OCI-LY1 (cell line): ENCODE data around the gene BTBD7.

ENCODE experiments used
- H2AFZ ChIP-seq: fragments of 200-600 bp; sonication (generic), shearing (Covaris generic); 2 replicates; pipeline ENCODE4 v1.6.0; 2014; ENCODE audit warnings: antibody characterized with exemption, mild to moderate bottlenecking, low read length
- H3F3A ChIP-seq: fragments of 200-600 bp; sonication (generic), shearing (Covaris generic); 2 replicates; pipeline ENCODE4 v1.6.0; 2014; ENCODE audit warnings: mild to moderate bottlenecking, antibody characterized with exemption, low read length, moderate library complexity; ENCODE audit not compliant: insufficient read depth
- H3K27ac ChIP-seq: fragments of 200-600 bp; sonication (generic); 2 replicates; pipeline ENCODE4 v1.5.1; 2014; ENCODE audit warnings: low read length, mixed run types, mild to moderate bottlenecking, low read depth; ENCODE audit not compliant: poor library complexity, severe bottlenecking
- H3K27me3 ChIP-seq: fragments of 200-600 bp; sonication (generic); 2 replicates; pipeline ENCODE4 v1.6.0; 2014; ENCODE audit warnings: antibody characterized with exemption, mild to moderate bottlenecking, low read length, moderate library complexity; ENCODE audit not compliant: insufficient read depth
- H3K36me3 ChIP-seq: fragments of 200-600 bp; sonication (generic); 2 replicates; pipeline ENCODE4 v1.6.1; 2014; ENCODE audit warnings: mild to moderate bottlenecking, antibody characterized with exemption, low read length, moderate library complexity, mixed read lengths; ENCODE audit not compliant: insufficient read depth
- H3K4me1 ChIP-seq: fragments of 200-600 bp; sonication (generic); 2 replicates; pipeline ENCODE4 v1.5.1; 2014; ENCODE audit warnings: mild to moderate bottlenecking, low read length, moderate library complexity; ENCODE audit not compliant: insufficient read depth, severe bottlenecking
- H3K4me2 ChIP-seq: fragments of 200-600 bp; sonication (generic), shearing (Covaris generic); 2 replicates; pipeline ENCODE4 v1.6.1; 2014; ENCODE audit warnings: low read length
- H3K4me3 ChIP-seq: fragments of 200-600 bp; sonication (generic); 2 replicates; pipeline ENCODE4 v1.5.1; 2014; ENCODE audit warnings: low read length, low read depth, mild to moderate bottlenecking, mixed read lengths; ENCODE audit not compliant: poor library complexity, severe bottlenecking
- H3K79me2 ChIP-seq: fragments of 200-600 bp; shearing (Covaris generic); 2 replicates; pipeline ENCODE4 v1.6.1; 2016; ENCODE audit warnings: mixed run types, low read length, mixed read lengths; ENCODE audit not compliant: insufficient read depth
- H3K9ac ChIP-seq: fragments of 200-600 bp; sonication (generic), shearing (Covaris generic); 2 replicates; pipeline ENCODE4 v1.6.1; 2014; ENCODE audit warnings: mild to moderate bottlenecking, low read length, mixed read lengths
- H3K9me2 ChIP-seq: fragments of 200-600 bp; sonication (generic), shearing (Covaris generic); 2 replicates; pipeline ENCODE4 v1.6.1; 2014; ENCODE audit warnings: low read depth, mild to moderate bottlenecking, low read length, mixed read lengths
- H3K9me3 ChIP-seq: fragments of 200-600 bp; shearing (Covaris generic); 2 replicates; pipeline ENCODE4 v1.6.1; 2014; ENCODE audit warnings: low read length, mixed read lengths
- H4K20me1 ChIP-seq: fragments of 200-600 bp; sonication (generic), shearing (Covaris generic); 2 replicates; pipeline ENCODE4 v1.6.0; 2016; ENCODE audit warnings: mild to moderate bottlenecking, low read length; ENCODE audit not compliant: insufficient read depth
- CTCF ChIP-seq: fragments of 200-600 bp; sonication (generic), shearing (Covaris generic); IDR thresholded peaks from 2 replicates; pipeline ENCODE4 v1.5.1; 2017; ENCODE audit warnings: mild to moderate bottlenecking, antibody characterized with exemption, low read length, moderate library complexity, mixed read lengths
- EZH2 ChIP-seq: fragments of 200-600 bp; sonication (generic), shearing (Covaris generic); IDR thresholded peaks from 2 replicates; pipeline ENCODE4 v1.8.0; 2017; ENCODE audit warnings: borderline replicate concordance, mixed run types, mild to moderate bottlenecking, antibody characterized with exemption, low read length, moderate library complexity, mixed read lengths

Gene BTBD7

DNA sequence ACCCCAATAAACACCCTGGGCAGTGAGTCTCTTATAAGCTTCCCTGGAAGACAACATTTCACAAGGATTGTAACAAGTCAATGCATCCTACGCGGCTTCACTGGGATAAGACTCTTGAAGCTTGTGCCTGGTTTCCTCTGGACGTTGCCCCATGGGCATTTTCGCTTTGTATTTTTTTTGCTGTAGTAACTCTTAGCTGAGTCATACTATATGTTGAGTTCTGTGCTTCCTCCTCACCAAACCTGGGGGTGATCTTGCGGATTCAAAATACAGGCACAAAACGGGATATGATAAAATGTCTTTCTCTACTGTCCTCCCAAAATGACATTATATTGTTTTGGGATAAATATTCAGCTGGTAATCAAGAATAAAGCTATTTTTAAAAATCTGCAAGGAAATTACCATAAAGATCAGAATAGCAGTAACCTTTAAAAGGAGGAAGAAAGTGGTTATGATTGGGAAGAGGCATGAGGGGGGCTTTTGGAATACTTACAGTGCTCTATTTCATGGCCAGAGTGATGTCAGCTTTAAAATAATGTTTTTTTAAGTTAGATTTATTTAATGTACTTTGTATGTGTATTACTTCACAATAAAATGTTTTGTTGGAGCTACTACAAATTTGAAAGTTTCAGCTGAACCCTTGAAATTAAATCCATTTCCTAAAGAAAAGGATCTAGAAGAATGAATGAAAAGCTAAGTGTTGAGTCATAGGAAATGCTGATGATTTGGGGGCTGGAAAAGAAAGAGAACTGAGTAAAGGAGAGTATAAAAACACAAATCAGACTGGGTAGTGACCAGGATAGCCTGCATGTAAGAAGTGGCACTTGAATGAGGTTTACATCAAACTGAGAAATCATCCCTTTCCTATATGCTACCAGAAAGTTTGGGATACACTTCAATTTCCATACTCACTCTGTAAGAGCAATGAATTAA is 14.7 kb downstream of the BTBD7 start:
- Histone ChIP-seq H3K27me3 (no peaks in the 10 kb centered on the region), H3K4me1 (peaks cover 30% of the 10 kb centered on the region), H4K20me1 (no peaks in the 10 kb centered on the region; the same call in 1 of the 2 replicates), H3K36me3 (peaks cover 26% of the 10 kb centered on the region), H3K9ac (peak overlapping the region; percentile 54; the same call in 1 of the 2 replicates), H3K9me3 (0 out of 2 replicates have a peak, but pooled peaks cover 3% of the 10 kb centered on the region), H2AFZ (no peak overlapping the region), H3K4me2 (peak overlapping the region; percentile 50), H3K9me2 (no peaks in the 10 kb centered on the region), H3K27ac (peak overlapping the region; percentile 72), H3F3A (no peaks in the 10 kb centered on the region), H3K4me3 (peak overlapping the region; percentile 37), H3K79me2 (peaks cover 75% of the 10 kb centered on the region)
- TF ChIP-seq CTCF (no peak), EZH2 (no peak)

GRCh38 chr14:93317210-93317874 is 15.5 kb downstream of the BTBD7 start:
- Histone ChIP-seq H4K20me1 (no peaks in the 10 kb centered on the region; the same call in 1 of the 2 replicates), H3K4me2 (no peak overlapping the region), H3K27me3 (no peaks in the 10 kb centered on the region)

GRCh38 chr14:93316716-93317115 is 16.1 kb downstream of the BTBD7 start:
- Histone ChIP-seq H3K27me3 (no peaks in the 10 kb centered on the region), H3F3A (no peaks in the 10 kb centered on the region), H3K79me2 (peaks cover 65% of the 10 kb centered on the region), H3K36me3 (peaks cover 21% of the 10 kb centered on the region), H3K4me1 (peaks cover 30% of the 10 kb centered on the region), H3K9me3 (0 out of 2 replicates have a peak, but pooled peaks cover 3% of the 10 kb centered on the region), H3K4me2 (no peak overlapping the region), H3K27ac (no peak overlapping the region), H3K4me3 (no peak overlapping the region), H4K20me1 (no peaks in the 10 kb centered on the region; the same call in 1 of the 2 replicates), H3K9me2 (no peaks in the 10 kb centered on the region), H3K9ac (no peak overlapping the region), H2AFZ (no peak overlapping the region)
- TF ChIP-seq CTCF, result no peak

More at GRCh38 chr14:93317210-93317874, 15.5 kb downstream of the BTBD7 start:
- Histone ChIP-seq H3K4me3 (no peak overlapping the region), H3K4me1 (peaks cover 30% of the 10 kb centered on the region), H3K79me2 (peaks cover 71% of the 10 kb centered on the region), H3K36me3 (peaks cover 26% of the 10 kb centered on the region), H3K27ac (no peak overlapping the region), H2AFZ (no peak overlapping the region), H3F3A (no peaks in the 10 kb centered on the region), H3K9ac (no peak overlapping the region), H3K9me2 (no peaks in the 10 kb centered on the region), H3K9me3 (0 out of 2 replicates have a peak, but pooled peaks cover 3% of the 10 kb centered on the region)
- TF ChIP-seq CTCF, result no peak
